Loucy (cell line): Measurements from ENCODE around the gene DMXL1.

Experiments
- EZH2phosphoT487 ChIP-seq: fragments of 200-600 bp; IDR thresholded peaks from 2 replicates; pipeline ENCODE4 v1.6.1; 2018; ENCODE audit warnings: antibody characterized with exemption, mild to moderate bottlenecking, moderate library complexity, borderline replicate concordance
- TF ChIP-seq, protein P1 (sequence below): fragments of 200-600 bp; sonication (generic); conservative IDR thresholded peaks from 2 replicates; pipeline ENCODE4 v1.5.1; 2014; ENCODE audit warnings: mild to moderate bottlenecking, antibody characterized with exemption, low read length

GRCh38 chr5:119229950-119230349 is 159.1 kb downstream of the DMXL1 start:
- TF ChIP-seq, protein P1, sequence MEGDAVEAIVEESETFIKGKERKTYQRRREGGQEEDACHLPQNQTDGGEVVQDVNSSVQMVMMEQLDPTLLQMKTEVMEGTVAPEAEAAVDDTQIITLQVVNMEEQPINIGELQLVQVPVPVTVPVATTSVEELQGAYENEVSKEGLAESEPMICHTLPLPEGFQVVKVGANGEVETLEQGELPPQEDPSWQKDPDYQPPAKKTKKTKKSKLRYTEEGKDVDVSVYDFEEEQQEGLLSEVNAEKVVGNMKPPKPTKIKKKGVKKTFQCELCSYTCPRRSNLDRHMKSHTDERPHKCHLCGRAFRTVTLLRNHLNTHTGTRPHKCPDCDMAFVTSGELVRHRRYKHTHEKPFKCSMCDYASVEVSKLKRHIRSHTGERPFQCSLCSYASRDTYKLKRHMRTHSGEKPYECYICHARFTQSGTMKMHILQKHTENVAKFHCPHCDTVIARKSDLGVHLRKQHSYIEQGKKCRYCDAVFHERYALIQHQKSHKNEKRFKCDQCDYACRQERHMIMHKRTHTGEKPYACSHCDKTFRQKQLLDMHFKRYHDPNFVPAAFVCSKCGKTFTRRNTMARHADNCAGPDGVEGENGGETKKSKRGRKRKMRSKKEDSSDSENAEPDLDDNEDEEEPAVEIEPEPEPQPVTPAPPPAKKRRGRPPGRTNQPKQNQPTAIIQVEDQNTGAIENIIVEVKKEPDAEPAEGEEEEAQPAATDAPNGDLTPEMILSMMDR: no peak
- no peak for TF ChIP-seq EZH2phosphoT487
